HG02678 (cell line): ENCODE measurements around the gene EGF.
"Not testable (repeated sequence)": the region's sequence is repeated elsewhere in the genome, so short reads cannot be mapped to it uniquely, and the experiment has no call there.

Experiments used
- ATAC-seq: cut with Tn5 transposase; IDR thresholded peaks from one replicate; pipeline ENCODE4 v1.9.1; 2021; ENCODE audit warnings: mild to moderate bottlenecking, moderate library complexity; ENCODE audit not compliant: unreplicated experiment

EGF gene

GRCh38 chr4:109914322-109914721 is 1.6 kb downstream of the EGF start:
- ATAC-seq: no peak

GRCh38 chr4:109915385-109916026 is 2.8 kb downstream of the EGF start:
- ATAC-seq: no peak

- no peak for ATAC-seq
Observed at GRCh38 chr4:109916027-109916409, 3.3 kb downstream of the EGF start.

- ATAC-seq: no peak
Observed at GRCh38 chr4:109921384-109921808, 8.7 kb downstream of the EGF start.

- ATAC-seq: no peak
Observed at GRCh38 chr4:109925396-109925795, 12.7 kb downstream of the EGF start.

- ATAC-seq: no peak
Observed at GRCh38 chr4:109928327-109929045, 15.8 kb downstream of the EGF start.

- no peak for ATAC-seq
Observed at GRCh38 chr4:109930464-109930863, 17.8 kb downstream of the EGF start.

- no peak for ATAC-seq
Observed at GRCh38 chr4:109930872-109931271, 18.2 kb downstream of the EGF start.

GRCh38 chr4:109931318-109931717 is 18.6 kb downstream of the EGF start:
- no peak for ATAC-seq

- ATAC-seq: not testable (repeated sequence)
Observed at GRCh38 chr4:109937352-109937751, 24.7 kb downstream of the EGF start.

- no peak for ATAC-seq
Observed at GRCh38 chr4:109939190-109939589, 26.5 kb downstream of the EGF start.

- ATAC-seq: no peak
Observed at GRCh38 chr4:109942292-109942926, 29.7 kb downstream of the EGF start.

GRCh38 chr4:109943745-109944144 is 31.1 kb downstream of the EGF start:
- no peak for ATAC-seq

GRCh38 chr4:109944591-109944990 is 31.9 kb downstream of the EGF start:
- ATAC-seq: no peak

- ATAC-seq: no peak
Observed at GRCh38 chr4:109945056-109945455, 32.4 kb downstream of the EGF start.

GRCh38 chr4:109946120-109946519 is 33.4 kb downstream of the EGF start:
- no peak for ATAC-seq

GRCh38 chr4:109947457-109947856 is 34.8 kb downstream of the EGF start:
- no peak for ATAC-seq

GRCh38 chr4:109947918-109948317 is 35.2 kb downstream of the EGF start:
- ATAC-seq: no peak

GRCh38 chr4:109949099-109949718 is 36.5 kb downstream of the EGF start:
- not testable (repeated sequence) for ATAC-seq

GRCh38 chr4:109952612-109953011 is 39.9 kb downstream of the EGF start:
- ATAC-seq: no peak

GRCh38 chr4:109953556-109953955 is 40.9 kb downstream of the EGF start:
- ATAC-seq: no peak

GRCh38 chr4:109955146-109955545 is 42.5 kb downstream of the EGF start:
- ATAC-seq: no peak
